Endothelial cell (in vitro differentiated cells): ENCODE data around the gene S100A14. TPM values are rescaled to one million over a fixed set of nuclear protein-coding genes. Genes with fewer than 3 reads are reported as not detected.

ENCODE experiments used
- DNase-seq: peaks from one replicate; pipeline ENCODE4 v3.0.0; 2021; ENCODE audit warnings: low spot score
- H3K27ac Mint-ChIP-seq: one replicate; pipeline ENCODE4 v1.8.0; 2021; ENCODE audit warnings: mixed read lengths, inconsistent platforms; ENCODE audit not compliant: unreplicated experiment
- H3K27me3 Mint-ChIP-seq: one replicate; pipeline ENCODE4 v1.8.0; 2021; ENCODE audit warnings: mild to moderate bottlenecking, moderate library complexity, mixed read lengths, inconsistent platforms; ENCODE audit not compliant: unreplicated experiment
- H3K36me3 Mint-ChIP-seq: one replicate; pipeline ENCODE4 v1.8.0; 2021; ENCODE audit warnings: mild to moderate bottlenecking, low read depth, mixed read lengths, inconsistent platforms; ENCODE audit not compliant: unreplicated experiment
- H3K4me1 Mint-ChIP-seq: one replicate; pipeline ENCODE4 v1.8.0; 2021; ENCODE audit warnings: mild to moderate bottlenecking, mixed read lengths, inconsistent platforms; ENCODE audit not compliant: unreplicated experiment
- H3K4me3 Mint-ChIP-seq: one replicate; pipeline ENCODE4 v1.8.0; 2021; ENCODE audit warnings: mild to moderate bottlenecking, mixed read lengths, inconsistent platforms; ENCODE audit not compliant: unreplicated experiment
- H3K9me3 Mint-ChIP-seq: one replicate; pipeline ENCODE4 v1.8.0; 2021; ENCODE audit warnings: mixed read lengths, inconsistent platforms; ENCODE audit not compliant: unreplicated experiment
- CTCF ChIP-seq: fragments of 200-600 bp; sonication (generic); IDR thresholded peaks from one replicate; pipeline ENCODE4 v1.5.0; 2021; ENCODE audit warnings: antibody characterized with exemption; ENCODE audit not compliant: unreplicated experiment
- long read RNA-seq: library from polyadenylated mRNA; unstranded; transcript quantifications from one replicate; pipeline ENCODE4 v2.0.0, GENCODE V29; 2020; ENCODE audit not compliant: unreplicated experiment
- total RNA-seq: library from RNA; stranded (reverse); fragmentation: NEBNext Ultra II Directional; extraction: Animal tissue kit (Norgen Biotek cat#: 25700); gene quantifications from one replicate; pipeline ENCODE4 v1.2.1, GENCODE V29; 2021; ENCODE audit not compliant: unreplicated experiment

The S100A14 gene
- total RNA-seq = not detected
- long read RNA-seq = 0 reads

DNA sequence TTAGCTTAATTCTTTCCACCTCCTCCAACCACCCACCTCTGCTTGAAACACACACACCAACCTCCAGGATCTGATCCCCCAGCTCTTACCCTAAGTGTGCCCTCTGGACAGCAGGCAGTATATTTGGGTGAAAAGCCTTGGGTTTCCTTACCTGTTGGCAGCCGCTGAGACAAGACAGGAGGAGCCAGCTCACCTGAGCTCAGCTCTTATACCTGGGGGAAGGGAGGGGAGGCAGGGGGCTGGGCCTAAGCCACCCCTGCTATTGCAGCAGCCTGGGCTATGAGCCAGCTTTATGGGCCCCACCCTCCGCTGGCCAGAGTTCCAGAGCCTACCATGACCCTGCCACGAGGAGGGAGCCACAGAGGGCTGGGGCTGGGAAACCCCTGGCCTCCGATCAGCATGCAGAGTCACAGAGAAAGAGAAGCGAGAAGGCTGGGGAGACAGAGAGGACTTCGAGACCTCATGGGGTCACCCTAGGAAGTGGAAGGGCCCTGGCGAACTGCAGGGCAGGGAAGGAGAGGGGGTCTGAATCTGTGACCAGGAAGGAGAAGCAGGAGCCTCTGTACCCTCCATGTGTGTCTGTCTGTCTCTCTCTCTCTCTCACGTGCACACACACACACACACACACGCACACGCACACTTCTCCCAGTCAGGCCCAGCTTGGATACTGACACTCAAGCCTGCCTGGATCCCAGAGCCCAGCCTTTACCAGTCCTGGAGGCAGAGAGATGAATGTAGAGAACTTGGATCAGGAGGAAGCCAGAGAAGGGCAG lies at the start of gene S100A14:
Gene S100A14, minus strand, starts transcription at position 182 of the 773 bp plus-strand sequence. CDS start 467 bp downstream, outside the sequence.
- Mint-ChIP-seq H3K9me3 (no peaks in the 10 kb centered on the region), H3K4me3 (no peak within 1 kb of the TSS), H3K36me3 (peaks cover 12% of the 10 kb centered on the region), H3K27ac (peak within 1 kb of the TSS; percentile 31), H3K27me3 (peaks cover 14% of the 10 kb centered on the region), H3K4me1 (peaks cover 10% of the 10 kb centered on the region)
- no peak for DNase-seq
- TF ChIP-seq CTCF = no peak

- no peak for DNase-seq
- H3K27me3 Mint-ChIP-seq = peaks cover 4% of the 10 kb centered on the region
- H3K4me3 Mint-ChIP-seq = no peak overlapping the region
- H3K36me3 Mint-ChIP-seq = peaks cover 44% of the 10 kb centered on the region
- H3K4me1 Mint-ChIP-seq = peaks cover 14% of the 10 kb centered on the region
- no peaks in the 10 kb centered on the region for H3K9me3 Mint-ChIP-seq
- no peak for TF ChIP-seq CTCF
- no peak overlapping the region for H3K27ac Mint-ChIP-seq
Observed at GRCh38 chr1:153663211-153663610, 47.1 kb upstream of the S100A14 start.

GRCh38 chr1:153662269-153662668 lies 46.1 kb upstream of the S100A14 start:
- H3K4me3 Mint-ChIP-seq = no peak overlapping the region
- no peak overlapping the region for H3K27ac Mint-ChIP-seq

DNA sequence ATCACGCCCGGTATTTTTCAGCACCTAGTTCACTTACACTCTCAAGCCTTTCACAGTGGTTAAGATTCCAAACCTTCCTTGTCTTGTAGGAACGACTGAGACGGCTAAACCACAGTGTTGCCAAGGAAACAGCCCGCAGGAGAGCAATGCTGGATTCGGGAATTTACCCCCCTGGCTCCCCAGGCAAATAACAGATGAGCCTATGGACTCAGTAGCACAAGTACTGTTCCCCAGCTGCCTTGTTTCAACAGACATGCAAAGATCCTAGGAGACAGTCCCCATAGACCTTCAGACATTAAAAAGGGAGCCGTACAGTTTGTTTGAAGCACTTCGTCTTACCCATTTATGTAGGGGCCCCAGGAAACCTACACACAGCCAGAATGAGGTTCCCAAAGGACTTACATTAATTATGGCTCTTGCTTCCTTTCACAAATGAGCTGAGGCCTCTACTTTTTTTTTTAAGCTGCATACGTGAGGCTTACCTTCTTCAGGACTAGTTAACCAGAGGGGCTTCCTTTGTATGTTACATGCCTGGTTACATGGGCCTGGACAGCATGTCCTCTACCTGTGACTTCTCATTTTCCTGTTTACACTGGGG lies 45.1 kb upstream of the S100A14 start:
- Mint-ChIP-seq H3K36me3 (peaks cover 36% of the 10 kb centered on the region), H3K4me3 (peak overlapping the region; percentile 31), H3K27me3 (peaks cover 4% of the 10 kb centered on the region), H3K27ac (peak overlapping the region; percentile 48), H3K4me1 (peaks cover 10% of the 10 kb centered on the region), H3K9me3 (no peaks in the 10 kb centered on the region)
- TF ChIP-seq CTCF = no peak
- DNase-seq = no peak

More at GRCh38 chr1:153662269-153662668, 46.1 kb upstream of the S100A14 start:
- peaks cover 10% of the 10 kb centered on the region for H3K4me1 Mint-ChIP-seq
- TF ChIP-seq CTCF = no peak
- no peaks in the 10 kb centered on the region for H3K9me3 Mint-ChIP-seq
- peaks cover 36% of the 10 kb centered on the region for H3K36me3 Mint-ChIP-seq
- H3K27me3 Mint-ChIP-seq = peaks cover 4% of the 10 kb centered on the region
- no peak for DNase-seq

- no peak for TF ChIP-seq CTCF
- H3K27ac Mint-ChIP-seq = peak overlapping the region; percentile 62
- H3K9me3 Mint-ChIP-seq = no peaks in the 10 kb centered on the region
- H3K27me3 Mint-ChIP-seq = peaks cover 4% of the 10 kb centered on the region
- H3K36me3 Mint-ChIP-seq = peaks cover 23% of the 10 kb centered on the region
- H3K4me1 Mint-ChIP-seq = peaks cover 6% of the 10 kb centered on the region
- no peak for DNase-seq
- peak overlapping the region; percentile 96 for H3K4me3 Mint-ChIP-seq
Observed at GRCh38 chr1:153659656-153660055, 43.5 kb upstream of the S100A14 start.
